Adrenal gland (tissue), 5 donors: Measurements from ENCODE around the gene ZNF503.

Experiments
- CTCF ChIP-seq, 6 experiments: fragments of 450-650 bp in 4 of 6; fragments of 200-600 bp in 2 of 6; sonication (generic) in 1 of 6; IDR thresholded peaks; 1 replicate in 5 of 6; 2 replicates in 1 of 6; pipeline versions ENCODE4 v1.5.1 to v1.8.0; 2016 to 2021; ENCODE audit warnings: antibody characterized with exemption in 6 of 6, mild to moderate bottlenecking in 2 of 6, moderate library complexity in 1 of 6
- POLR2A ChIP-seq, 2 donors: fragments of 450-650 bp; IDR thresholded peaks; one replicate each; pipeline ENCODE4 v1.6.1; 2017; ENCODE audit warnings: antibody characterized with exemption in 2 of 2, mild to moderate bottlenecking in 2 of 2, moderate library complexity in 1 of 2
- donor health status: DM: no; HTN: no; CAD: no.

DNA sequence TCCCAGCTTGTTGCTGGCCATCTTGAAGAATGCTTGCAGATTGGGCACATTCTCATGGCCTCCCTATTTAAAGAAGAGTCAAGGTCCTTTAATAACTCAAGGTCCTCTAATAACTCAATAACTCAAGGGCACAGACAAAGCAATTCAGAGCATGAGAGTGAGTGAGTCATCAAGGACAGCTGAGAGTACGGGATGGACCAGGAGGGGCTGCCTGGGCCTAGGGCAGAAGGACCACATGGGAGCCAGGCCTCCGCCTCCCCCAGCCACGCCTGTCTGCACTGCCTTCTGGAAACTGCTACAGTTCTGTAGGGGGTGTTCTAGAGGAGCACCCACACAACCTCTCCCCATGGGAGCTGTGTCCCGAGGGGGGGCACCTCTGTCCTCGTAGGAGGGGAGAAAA, 48.9 kb downstream of the ZNF503 start:
- TF ChIP-seq CTCF (IDR thresholded peaks at IDR 0.05) (no peak), POLR2A (IDR thresholded peaks at IDR 0.05) (no peak)
